ENCODE measurements around the gene SORCS2. TPM values are rescaled to one million over a fixed set of nuclear protein-coding genes. Genes with fewer than 3 reads are reported as not detected.
A peak's percentile ranks its signal among the peaks of the same experiment; 100 is the strongest.

The SORCS2 gene
- total RNA-seq, 2 donors from 2014 or later: 0.25 TPM; not detected in 1

GRCh38 chr4:7526491-7526890 lies 334.2 kb downstream of the SORCS2 start:
- H3K36me3 Mint-ChIP-seq: no peaks in the 10 kb centered on the region
- H3K9me3 Mint-ChIP-seq: no peaks in the 10 kb centered on the region

GRCh38 chr4:7526929-7527535 lies 334.7 kb downstream of the SORCS2 start:
- H3K36me3 Mint-ChIP-seq: no peaks in the 10 kb centered on the region
- ATAC-seq: no peak
- DNase-seq (ENCODE audit: low spot score in 2 of 2): no peak
- no peaks in the 10 kb centered on the region for H3K9me3 Mint-ChIP-seq
- no peak overlapping the region for H3K27ac Mint-ChIP-seq

More at GRCh38 chr4:7526491-7526890, 334.2 kb downstream of the SORCS2 start:
- DNase-seq (ENCODE audit: low spot score in 2 of 2) (no peak), ATAC-seq (no peak)
- H3K27ac Mint-ChIP-seq: no peak overlapping the region

- DNase-seq (ENCODE audit: low spot score in 2 of 2) (no peak), ATAC-seq (no peak)
- H3K36me3 Mint-ChIP-seq: no peaks in the 10 kb centered on the region
- H3K27ac Mint-ChIP-seq: no peak overlapping the region
- no peaks in the 10 kb centered on the region for H3K9me3 Mint-ChIP-seq
These were observed 337.2 kb downstream of the SORCS2 start for GRCh38 chr4:7529368-7530080.

GRCh38 chr4:7530082-7530481 lies 337.7 kb downstream of the SORCS2 start:
- ATAC-seq (no peak), DNase-seq (ENCODE audit: low spot score in 2 of 2) (no peak)
- H3K9me3 Mint-ChIP-seq: no peaks in the 10 kb centered on the region
- H3K27ac Mint-ChIP-seq: no peak overlapping the region
- H3K36me3 Mint-ChIP-seq: no peaks in the 10 kb centered on the region

- Mint-ChIP-seq H3K9me3 (no peaks in the 10 kb centered on the region), H3K27ac (no peak overlapping the region), H3K36me3 (no peaks in the 10 kb centered on the region)
- ATAC-seq (no peak), DNase-seq (ENCODE audit: low spot score in 2 of 2) (no peak)
These were observed 338.7 kb downstream of the SORCS2 start for GRCh38 chr4:7530932-7531639.

- H3K36me3 Mint-ChIP-seq: no peaks in the 10 kb centered on the region
- H3K27ac Mint-ChIP-seq: no peak overlapping the region
These were observed 339.3 kb downstream of the SORCS2 start for GRCh38 chr4:7531640-7531994.

GRCh38 chr4:7532043-7532442 lies 339.7 kb downstream of the SORCS2 start:
- H3K27ac Mint-ChIP-seq: no peak overlapping the region
- no peaks in the 10 kb centered on the region for H3K36me3 Mint-ChIP-seq
- DNase-seq (ENCODE audit: low spot score in 2 of 2) (no peak), ATAC-seq (no peak)
- H3K9me3 Mint-ChIP-seq: no peaks in the 10 kb centered on the region

More at GRCh38 chr4:7531640-7531994, 339.3 kb downstream of the SORCS2 start:
- DNase-seq (ENCODE audit: low spot score in 2 of 2): no peak
- no peak for ATAC-seq
- no peaks in the 10 kb centered on the region for H3K9me3 Mint-ChIP-seq

GRCh38 chr4:7533267-7533666 lies 340.9 kb downstream of the SORCS2 start:
- DNase-seq (ENCODE audit: low spot score in 2 of 2): no peak

GRCh38 chr4:7535094-7535493 lies 342.8 kb downstream of the SORCS2 start:
- H3K9me3 Mint-ChIP-seq: peaks cover 0 to 4% of the 10 kb centered on the region in 2 donors
- DNase-seq (ENCODE audit: low spot score in 2 of 2): no peak
- no peaks in the 10 kb centered on the region for H3K36me3 Mint-ChIP-seq
- H3K27ac Mint-ChIP-seq: no peak overlapping the region
- ATAC-seq: no peak

More at GRCh38 chr4:7533267-7533666, 340.9 kb downstream of the SORCS2 start:
- no peaks in the 10 kb centered on the region for H3K9me3 Mint-ChIP-seq
- ATAC-seq: no peak
- no peak overlapping the region for H3K27ac Mint-ChIP-seq
- H3K36me3 Mint-ChIP-seq: no peaks in the 10 kb centered on the region

GRCh38 chr4:7535619-7536018 lies 343.3 kb downstream of the SORCS2 start:
- Mint-ChIP-seq H3K9me3 (peaks cover 0 to 4% of the 10 kb centered on the region in 2 donors), H3K36me3 (no peaks in the 10 kb centered on the region), H3K27ac (no peak overlapping the region)
- DNase-seq (ENCODE audit: low spot score in 2 of 2) (no peak), ATAC-seq (no peak)

GRCh38 chr4:7536876-7537275 lies 344.5 kb downstream of the SORCS2 start:
- Mint-ChIP-seq H3K36me3 (no peaks in the 10 kb centered on the region), H3K9me3 (peaks cover 0 to 4% of the 10 kb centered on the region in 2 donors), H3K27ac (no peak overlapping the region)
- no peak for DNase-seq (ENCODE audit: low spot score in 2 of 2)
- ATAC-seq: no peak

GRCh38 chr4:7537853-7538400 lies 345.6 kb downstream of the SORCS2 start:
- ATAC-seq (no peak), DNase-seq (ENCODE audit: low spot score in 2 of 2) (no peak)
- H3K9me3 Mint-ChIP-seq: peaks cover 4 to 5% of the 10 kb centered on the region in 2 donors
- no peak overlapping the region for H3K27ac Mint-ChIP-seq
- H3K36me3 Mint-ChIP-seq: no peaks in the 10 kb centered on the region

- no peak for DNase-seq (ENCODE audit: low spot score in 2 of 2)
- Mint-ChIP-seq H3K36me3 (no peaks in the 10 kb centered on the region), H3K9me3 (peaks cover 4 to 5% of the 10 kb centered on the region in 2 donors), H3K27ac (no peak overlapping the region)
- no peak for ATAC-seq
These were observed 346.2 kb downstream of the SORCS2 start for GRCh38 chr4:7538518-7538917.

GRCh38 chr4:7539186-7539585 lies 346.8 kb downstream of the SORCS2 start:
- DNase-seq (ENCODE audit: low spot score in 2 of 2) (no peak), ATAC-seq (peak; percentile 7 to 8)
- Mint-ChIP-seq H3K27ac (peak overlapping the region in 1 of 2 donors; percentile 57), H3K9me3 (peaks cover 5 to 7% of the 10 kb centered on the region in 2 donors), H3K36me3 (no peaks in the 10 kb centered on the region)

GRCh38 chr4:7539659-7540058 lies 347.3 kb downstream of the SORCS2 start:
- Mint-ChIP-seq H3K27ac (no peak overlapping the region), H3K9me3 (peaks cover 5 to 7% of the 10 kb centered on the region in 2 donors), H3K36me3 (no peaks in the 10 kb centered on the region)
- DNase-seq (ENCODE audit: low spot score in 2 of 2) (peak in 1 of 2 donors; percentile 39), ATAC-seq (peak; percentile 59 to 90)

- ATAC-seq (peak in 1 of 2 donors; percentile 18), DNase-seq (ENCODE audit: low spot score in 2 of 2) (no peak)
- Mint-ChIP-seq H3K9me3 (peaks cover 5 to 7% of the 10 kb centered on the region in 2 donors), H3K27ac (no peak overlapping the region), H3K36me3 (no peaks in the 10 kb centered on the region)
These were observed 347.9 kb downstream of the SORCS2 start for GRCh38 chr4:7540206-7540605.

All from activated naive CD4-positive, alpha-beta T cell treated with anti-CD3 and anti-CD28 coated beads, Interleukin-2, amount 50 U/mL, for 72 hours (primary cell).